ENCODE results near the gene AREG. TPM values are rescaled to one million over a fixed set of nuclear protein-coding genes. Genes with fewer than 3 reads are reported as not detected.
"Not testable (repeated sequence)": the region's sequence is repeated elsewhere in the genome, so short reads cannot be mapped to it uniquely, and the experiment has no call there.

Gene AREG, protein sequence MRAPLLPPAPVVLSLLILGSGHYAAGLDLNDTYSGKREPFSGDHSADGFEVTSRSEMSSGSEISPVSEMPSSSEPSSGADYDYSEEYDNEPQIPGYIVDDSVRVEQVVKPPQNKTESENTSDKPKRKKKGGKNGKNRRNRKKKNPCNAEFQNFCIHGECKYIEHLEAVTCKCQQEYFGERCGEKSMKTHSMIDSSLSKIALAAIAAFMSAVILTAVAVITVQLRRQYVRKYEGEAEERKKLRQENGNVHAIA
- total RNA-seq (under 1 TPM; 0.44 to 0.52 TPM), polyA plus RNA-seq (1 to 10 TPM; 1.4 to 8.3 TPM)

DNA sequence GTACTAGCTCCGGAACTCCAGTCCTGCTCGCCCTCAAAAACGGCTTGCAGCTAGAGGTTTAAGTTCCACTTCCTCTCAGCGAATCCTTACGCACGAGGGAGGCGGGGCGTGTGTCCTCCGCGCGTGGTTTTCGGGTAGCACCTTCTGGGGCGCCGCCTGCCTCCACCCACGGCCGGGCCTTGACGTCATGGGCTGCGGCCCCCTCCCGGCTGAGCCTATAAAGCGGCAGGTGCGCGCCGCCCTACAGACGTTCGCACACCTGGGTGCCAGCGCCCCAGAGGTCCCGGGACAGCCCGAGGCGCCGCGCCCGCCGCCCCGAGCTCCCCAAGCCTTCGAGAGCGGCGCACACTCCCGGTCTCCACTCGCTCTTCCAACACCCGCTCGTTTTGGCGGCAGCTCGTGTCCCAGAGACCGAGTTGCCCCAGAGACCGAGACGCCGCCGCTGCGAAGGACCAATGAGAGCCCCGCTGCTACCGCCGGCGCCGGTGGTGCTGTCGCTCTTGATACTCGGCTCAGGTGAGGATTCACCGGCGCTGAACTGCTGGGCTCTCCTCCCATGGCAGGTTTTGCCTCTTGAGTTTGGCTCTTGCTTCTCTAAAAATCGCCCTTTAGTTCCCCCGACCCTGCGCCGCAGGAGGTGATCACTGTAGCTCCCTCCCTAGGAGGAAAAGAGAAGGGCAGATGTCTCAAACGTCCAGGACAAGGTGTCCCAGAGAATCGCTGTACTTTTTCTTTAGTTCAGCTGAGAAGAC is at the start of gene AREG:
Gene AREG, plus strand, starts transcription at position 246 of the 752 bp plus-strand sequence. Its CDS starts 210 bp downstream, at position 456.
- H3K4me3 ChIP-seq (ENCODE audit: low read length in 2 of 2) = peak within 1 kb of the TSS; percentile 7 to 67
- peak within 1 kb of the TSS; percentile 84 for H3K27ac ChIP-seq (ENCODE audit: low read depth, low read length)
- intact Hi-C loops (cut with micrococcal nuclease) = loop anchor here (1.0 to 10.0 kb wide), 4 partner anchors 47 to 1230 kb away; partner anchors contain the start of genes G3BP2 and MTHFD2L
- no peaks in the 10 kb centered on the region for H3K9me3 ChIP-seq (ENCODE audit: control insufficient read depth in 1 of 2, low read length in 2 of 2)
- H3K4me3 Mint-ChIP-seq = peak within 1 kb of the TSS; percentile 90 to 97 (median 94)
- H3K36me3 Mint-ChIP-seq = peaks cover 0 to 3% of the 10 kb centered on the region in 2 donors
- H3K36me3 ChIP-seq (ENCODE audit: insufficient read depth, low read length) = no peaks in the 10 kb centered on the region
- peaks cover 10% of the 10 kb centered on the region for H3K4me1 ChIP-seq (ENCODE audit: insufficient read depth, low read length)
- POLR2A ChIA-PET (ENCODE audit: partially characterized antibody) = interaction anchor here (0.8 to 3.9 kb wide), 5 partner anchors 9 to 1279 kb away, joined by 3 to 43 read pairs (median 3); partner anchors contain the start of gene USO1
- H3K4me1 Mint-ChIP-seq = peaks cover 5 to 14% (median 9%) of the 10 kb centered on the region in 4 donors
- H3K9me3 Mint-ChIP-seq = peaks cover 0 to 1% (median 0%) of the 10 kb centered on the region in 8 donors
- peak; percentile 90 to 95 (median 92) for DNase-seq
- CTCF ChIA-PET (ENCODE audit: partially characterized antibody) = interaction anchor here (0.9 to 3.2 kb wide), 12 partner anchors 9 to 180 kb away, joined by 3 to 16 read pairs (median 4); no protein-coding TSS in a partner anchor
- no peaks in the 10 kb centered on the region for H3K27me3 ChIP-seq (ENCODE audit: insufficient read depth, low read length)
- peaks cover 0 to 2% of the 10 kb centered on the region in 2 donors for H3K27me3 Mint-ChIP-seq
- H3K27ac Mint-ChIP-seq = peak within 1 kb of the TSS; percentile 93 to 99 (median 97)

- POLR2A ChIA-PET (ENCODE audit: partially characterized antibody) = interaction anchor here (3.7 kb wide), 1 partner anchor 48 kb away, joined by 43 read pairs; the partner anchor contains the start of gene AREG
- Mint-ChIP-seq H3K4me3 (no peak overlapping the region), H3K27ac (no peak overlapping the region), H3K9me3 (no peaks in the 10 kb centered on the region), H3K4me1 (peaks cover 0 to 14% (median 6%) of the 10 kb centered on the region in 4 donors), H3K27me3 (no peaks in the 10 kb centered on the region), H3K36me3 (peaks cover 0 to 6% of the 10 kb centered on the region in 2 donors)
- H3K27ac ChIP-seq (ENCODE audit: low read depth, low read length) = no peak overlapping the region
- DNase-seq = no peak
- H3K9me3 ChIP-seq (ENCODE audit: control insufficient read depth in 1 of 2, low read length in 2 of 2) = no peaks in the 10 kb centered on the region
- CTCF ChIA-PET (ENCODE audit: partially characterized antibody) = no interaction called here
- no peaks in the 10 kb centered on the region for H3K36me3 ChIP-seq (ENCODE audit: insufficient read depth, low read length)
- no peak overlapping the region for H3K4me3 ChIP-seq (ENCODE audit: low read length in 2 of 2)
- H3K4me1 ChIP-seq (ENCODE audit: insufficient read depth, low read length) = peaks cover 6% of the 10 kb centered on the region
- intact Hi-C loops (cut with micrococcal nuclease) = no loop called here
- no peaks in the 10 kb centered on the region for H3K27me3 ChIP-seq (ENCODE audit: insufficient read depth, low read length)
These were observed 49.3 kb upstream of the AREG start for GRCh38 chr4:74395633-74396032.

- no peaks in the 10 kb centered on the region for H3K27me3 Mint-ChIP-seq
- no peaks in the 10 kb centered on the region for H3K9me3 Mint-ChIP-seq
- intact Hi-C loops (cut with micrococcal nuclease) = loop anchor here (1.0 kb wide), 1 partner anchor 47 kb away; the partner anchor contains the start of gene AREG
- Histone ChIP-seq H3K9me3 (ENCODE audit: control insufficient read depth in 1 of 2, low read length in 2 of 2) (no peaks in the 10 kb centered on the region), H3K27me3 (ENCODE audit: insufficient read depth, low read length) (no peaks in the 10 kb centered on the region), H3K4me3 (ENCODE audit: low read length in 2 of 2) (peak overlapping the region; percentile 62 to 66), H3K27ac (ENCODE audit: low read depth, low read length) (peak overlapping the region; percentile 71), H3K4me1 (ENCODE audit: insufficient read depth, low read length) (peaks cover 6% of the 10 kb centered on the region), H3K36me3 (ENCODE audit: insufficient read depth, low read length) (no peaks in the 10 kb centered on the region)
- POLR2A ChIA-PET (ENCODE audit: partially characterized antibody) = interaction anchor here (0.9 to 3.7 kb wide), 4 partner anchors 32 to 1326 kb away, joined by 3 to 43 read pairs (median 3); partner anchors contain the start of gene AREG
- CTCF ChIA-PET (ENCODE audit: partially characterized antibody) = interaction anchor here (1.3 to 2.8 kb wide), 3 partner anchors 12 to 47 kb away, joined by 3 to 12 read pairs (median 5); partner anchors contain the start of gene AREG
- H3K36me3 Mint-ChIP-seq = peaks cover 0 to 6% of the 10 kb centered on the region in 2 donors
- peak overlapping the region; percentile 95 to 100 (median 98) for H3K27ac Mint-ChIP-seq
- peak in 1 of 5 donors; percentile 19 for DNase-seq
- peak overlapping the region; percentile 94 to 100 (median 98) for H3K4me3 Mint-ChIP-seq
- H3K4me1 Mint-ChIP-seq = peaks cover 0 to 14% (median 6%) of the 10 kb centered on the region in 4 donors
These were observed 47.0 kb upstream of the AREG start for GRCh38 chr4:74397748-74398426.

DNA sequence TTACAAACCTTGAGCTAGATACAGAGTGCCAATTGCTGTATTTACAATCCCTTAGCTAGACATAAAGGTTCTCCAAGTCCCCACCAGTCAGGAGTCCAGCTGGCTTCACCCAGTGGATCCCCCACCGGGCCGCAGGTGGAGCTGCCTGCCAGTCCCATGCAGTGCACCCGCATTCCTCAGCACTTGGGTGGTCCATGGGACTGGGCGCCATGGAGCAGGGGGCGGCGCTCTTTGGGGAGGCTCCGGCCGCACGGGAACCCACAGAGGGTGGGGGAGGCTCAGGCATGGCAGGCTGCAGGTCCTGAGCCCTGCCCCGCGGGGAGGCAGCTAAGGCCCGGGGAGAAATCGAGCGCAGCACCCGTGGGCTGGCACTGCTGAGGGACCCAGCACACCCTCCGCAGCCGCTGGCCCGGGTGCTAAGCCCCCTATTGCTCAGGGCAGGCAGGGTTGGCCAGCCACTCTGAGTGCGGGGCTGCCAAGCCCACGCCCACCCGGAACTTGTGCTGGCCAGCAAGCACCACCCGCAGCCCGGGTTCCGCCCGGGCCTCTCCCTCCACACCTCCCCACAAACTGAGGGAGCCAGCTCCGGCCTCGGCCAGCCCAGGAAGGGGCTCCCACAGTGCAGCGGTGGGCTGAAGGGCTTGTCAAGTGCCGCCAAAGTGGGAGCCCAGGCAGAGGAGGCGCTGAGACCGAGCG is 45.9 kb upstream of the AREG start:
- not testable (repeated sequence) for H3K36me3 Mint-ChIP-seq; H3K27me3 Mint-ChIP-seq; H3K9me3 ChIP-seq (ENCODE audit: control insufficient read depth in 1 of 2, low read length in 2 of 2); H3K27me3 ChIP-seq (ENCODE audit: insufficient read depth, low read length); H3K9me3 Mint-ChIP-seq; DNase-seq; H3K36me3 ChIP-seq (ENCODE audit: insufficient read depth, low read length); H3K4me1 ChIP-seq (ENCODE audit: insufficient read depth, low read length)
- intact Hi-C loops (cut with micrococcal nuclease) = loop anchor here (1.0 kb wide), 1 partner anchor 46 kb away; the partner anchor contains the start of gene AREG
- Mint-ChIP-seq H3K4me1 (peaks cover 0 to 14% (median 6%) of the 10 kb centered on the region in 4 donors), H3K4me3 (peak overlapping the region in 7 of 8 donors; percentile 94 to 100 (median 98)), H3K27ac (peak overlapping the region in 6 of 7 donors; percentile 95 to 100 (median 98))
- Histone ChIP-seq H3K4me3 (ENCODE audit: low read length in 2 of 2) (peak overlapping the region in 1 of 2 donors; percentile 62), H3K27ac (ENCODE audit: low read depth, low read length) (peak overlapping the region; percentile 71)
- ChIA-PET POLR2A (ENCODE audit: partially characterized antibody) (interaction anchor here (0.6 to 3.7 kb wide), 6 partner anchors 11 to 48 kb away, joined by 3 to 43 read pairs (median 4); partner anchors contain the start of gene AREG), CTCF (ENCODE audit: partially characterized antibody) (interaction anchor here (1.3 to 2.8 kb wide), 4 partner anchors 13 to 46 kb away, joined by 3 to 12 read pairs (median 6); partner anchors contain the start of gene AREG)

DNA sequence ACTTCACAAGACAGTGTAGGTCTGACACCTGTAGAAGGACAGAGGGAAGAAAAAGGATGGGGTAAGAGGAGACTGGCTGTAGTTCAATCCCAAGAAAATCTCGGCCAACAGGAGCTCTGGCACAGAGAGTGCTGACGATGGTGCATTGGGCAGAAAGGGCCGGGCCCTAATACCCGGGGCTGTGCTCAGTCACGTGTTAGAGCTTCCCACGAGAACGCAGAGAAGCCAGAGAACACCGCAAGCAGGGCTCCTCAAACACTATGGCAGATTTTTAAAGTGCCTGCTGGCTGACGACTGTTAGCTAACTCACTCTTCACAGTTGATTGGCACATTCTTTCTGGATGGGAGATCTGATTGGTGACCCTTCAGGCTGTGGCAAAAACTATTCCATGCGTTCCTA is 44.5 kb upstream of the AREG start:
- Mint-ChIP-seq H3K4me3 (no peak overlapping the region), H3K27ac (no peak overlapping the region), H3K27me3 (no peaks in the 10 kb centered on the region), H3K36me3 (peaks cover 0 to 6% of the 10 kb centered on the region in 2 donors), H3K9me3 (no peaks in the 10 kb centered on the region), H3K4me1 (peaks cover 0 to 14% (median 6%) of the 10 kb centered on the region in 4 donors)
- peaks cover 6% of the 10 kb centered on the region for H3K4me1 ChIP-seq (ENCODE audit: insufficient read depth, low read length)
- ChIA-PET CTCF (ENCODE audit: partially characterized antibody) (interaction anchor here (1.5 kb wide), 1 partner anchor 45 kb away, joined by 8 read pairs; the partner anchor contains the start of gene AREG), POLR2A (ENCODE audit: partially characterized antibody) (interaction anchor here (1.0 kb wide), 1 partner anchor 45 kb away, joined by 5 read pairs; the partner anchor contains the start of gene AREG)
- no peak overlapping the region for H3K27ac ChIP-seq (ENCODE audit: low read depth, low read length)
- DNase-seq = no peak
- no peaks in the 10 kb centered on the region for H3K9me3 ChIP-seq (ENCODE audit: control insufficient read depth in 1 of 2, low read length in 2 of 2)
- intact Hi-C loops (cut with micrococcal nuclease) = no loop called here
- H3K4me3 ChIP-seq (ENCODE audit: low read length in 2 of 2) = no peak overlapping the region
- no peaks in the 10 kb centered on the region for H3K27me3 ChIP-seq (ENCODE audit: insufficient read depth, low read length)
- no peaks in the 10 kb centered on the region for H3K36me3 ChIP-seq (ENCODE audit: insufficient read depth, low read length)
